ENCODE results near the gene FILIP1L.

Gene FILIP1L

GRCh38 chr3:99883138-99883461, 231.2 kb downstream of the FILIP1L start:
- no peak overlapping the region for H3K4me3 ChIP-seq (ENCODE audit: low read depth, low read length)
- no peaks in the 10 kb centered on the region for H3K79me2 ChIP-seq
- no peak overlapping the region for H2AFZ ChIP-seq
- no peak overlapping the region for H3K9ac ChIP-seq
- no peaks in the 10 kb centered on the region for H3K9me3 ChIP-seq (ENCODE audit: control insufficient read depth, low read length)
- no peaks in the 10 kb centered on the region for H3K27me3 ChIP-seq (ENCODE audit: control insufficient read depth, insufficient read depth, low read length)
- no peak overlapping the region for H3K27ac ChIP-seq
- TF ChIP-seq CTCF (IDR thresholded peaks at IDR 0.05), result no peak
- no peak overlapping the region for H3K4me2 ChIP-seq (ENCODE audit: low read length)
- H3K4me1 ChIP-seq, result peaks cover 8% of the 10 kb centered on the region
- H3K36me3 ChIP-seq (ENCODE audit: control insufficient read depth, insufficient read depth, low read length), result no peaks in the 10 kb centered on the region

DNA sequence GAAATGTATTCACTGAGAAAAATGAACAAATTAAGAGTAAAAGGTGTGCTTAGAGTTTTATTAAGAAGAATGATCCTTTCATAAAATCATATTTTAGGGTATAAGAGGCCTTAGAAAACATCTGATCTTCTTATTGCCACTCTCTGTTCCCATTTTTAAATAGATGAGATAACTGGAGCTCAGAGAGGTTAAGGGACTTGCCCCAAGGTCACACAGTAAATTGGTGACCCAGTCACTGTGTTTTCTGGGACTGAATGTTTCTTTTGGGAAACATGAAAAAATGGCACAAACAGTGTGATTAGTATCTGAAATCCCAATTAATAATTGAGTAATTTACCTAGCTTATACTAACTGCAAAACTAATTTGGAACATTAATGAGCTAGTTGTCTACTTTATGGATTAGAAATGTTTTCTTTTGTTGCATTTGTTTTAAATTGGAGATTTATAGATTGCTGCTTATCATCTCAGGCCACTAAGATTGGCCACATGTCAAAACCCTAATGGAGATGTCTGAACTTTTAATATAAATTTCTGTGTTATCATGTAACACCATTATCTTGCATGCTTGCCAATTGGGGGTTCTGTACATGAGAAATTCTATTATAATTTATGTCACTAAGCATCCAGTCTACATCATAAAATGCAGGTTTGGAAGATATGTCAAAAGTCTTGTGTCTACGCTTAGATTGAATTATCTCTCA, 231.7 kb downstream of the FILIP1L start:
- Histone ChIP-seq H3K9ac (no peak overlapping the region), H3K4me2 (ENCODE audit: low read length) (no peak overlapping the region), H2AFZ (no peak overlapping the region), H3K4me3 (ENCODE audit: low read depth, low read length) (no peak overlapping the region), H3K27ac (no peak overlapping the region), H3K4me1 (peaks cover 8% of the 10 kb centered on the region), H3K36me3 (ENCODE audit: control insufficient read depth, insufficient read depth, low read length) (no peaks in the 10 kb centered on the region), H3K9me3 (ENCODE audit: control insufficient read depth, low read length) (no peaks in the 10 kb centered on the region), H3K27me3 (ENCODE audit: control insufficient read depth, insufficient read depth, low read length) (no peaks in the 10 kb centered on the region), H3K79me2 (no peaks in the 10 kb centered on the region)
- no peak for TF ChIP-seq CTCF (IDR thresholded peaks at IDR 0.05)

DNA sequence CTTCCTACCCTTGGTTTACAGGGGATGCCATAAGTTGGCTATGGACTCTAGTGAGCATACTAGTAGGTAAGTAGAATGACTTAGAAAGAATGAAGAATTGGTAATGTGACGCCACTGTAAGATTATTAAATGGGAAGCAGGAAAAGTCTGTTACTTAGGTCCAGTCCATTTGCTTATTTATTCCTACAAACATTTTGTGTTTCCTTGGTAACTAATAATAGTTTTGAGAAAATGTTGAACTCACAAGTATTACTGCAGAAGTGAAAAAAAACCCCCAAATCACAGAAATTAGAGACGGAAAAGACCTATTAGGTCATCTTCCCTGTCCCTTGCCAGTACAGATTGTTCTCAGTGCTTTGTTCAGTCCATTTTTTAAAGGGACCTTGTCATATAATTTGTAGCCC, 233.2 kb downstream of the FILIP1L start:
- no peaks in the 10 kb centered on the region for H3K36me3 ChIP-seq (ENCODE audit: control insufficient read depth, insufficient read depth, low read length)
- H2AFZ ChIP-seq, result no peak overlapping the region
- H3K4me3 ChIP-seq (ENCODE audit: low read depth, low read length), result no peak overlapping the region
- H3K27ac ChIP-seq, result peak overlapping the region; percentile 73
- no peaks in the 10 kb centered on the region for H3K9me3 ChIP-seq (ENCODE audit: control insufficient read depth, low read length)
- H3K27me3 ChIP-seq (ENCODE audit: control insufficient read depth, insufficient read depth, low read length), result no peaks in the 10 kb centered on the region
- no peak for TF ChIP-seq CTCF (IDR thresholded peaks at IDR 0.05)
- no peak overlapping the region for H3K9ac ChIP-seq
- H3K4me1 ChIP-seq, result peaks cover 8% of the 10 kb centered on the region
- no peaks in the 10 kb centered on the region for H3K79me2 ChIP-seq
- no peak overlapping the region for H3K4me2 ChIP-seq (ENCODE audit: low read length)

DNA sequence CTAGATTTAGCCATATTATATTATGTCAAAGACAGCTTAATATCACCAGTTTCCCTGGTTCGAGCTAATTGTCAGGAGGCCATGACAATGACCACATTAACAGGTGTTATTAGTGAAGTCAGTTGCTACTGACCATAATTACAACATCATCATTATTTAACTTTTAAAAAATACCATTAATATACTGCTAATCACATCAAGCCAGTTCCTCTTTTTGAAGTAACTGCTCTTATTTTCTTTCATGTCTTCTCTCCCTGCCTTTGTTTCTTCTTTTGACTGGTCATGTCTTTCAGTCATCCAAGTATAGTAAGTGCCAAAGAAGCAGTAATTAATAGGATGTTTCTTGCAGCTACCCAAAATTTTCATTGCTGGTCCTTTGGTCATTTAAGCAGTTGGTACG, 235.0 kb downstream of the FILIP1L start:
- no peak overlapping the region for H3K4me3 ChIP-seq (ENCODE audit: low read depth, low read length)
- H3K27ac ChIP-seq, result no peak overlapping the region
- no peak overlapping the region for H3K4me2 ChIP-seq (ENCODE audit: low read length)
- no peak overlapping the region for H3K9ac ChIP-seq
- H3K36me3 ChIP-seq (ENCODE audit: control insufficient read depth, insufficient read depth, low read length), result no peaks in the 10 kb centered on the region
- H3K4me1 ChIP-seq, result peaks cover 8% of the 10 kb centered on the region
- TF ChIP-seq CTCF (IDR thresholded peaks at IDR 0.05), result no peak
- H3K79me2 ChIP-seq, result no peaks in the 10 kb centered on the region
- H2AFZ ChIP-seq, result no peak overlapping the region
- no peaks in the 10 kb centered on the region for H3K9me3 ChIP-seq (ENCODE audit: control insufficient read depth, low read length)
- no peaks in the 10 kb centered on the region for H3K27me3 ChIP-seq (ENCODE audit: control insufficient read depth, insufficient read depth, low read length)

DNA sequence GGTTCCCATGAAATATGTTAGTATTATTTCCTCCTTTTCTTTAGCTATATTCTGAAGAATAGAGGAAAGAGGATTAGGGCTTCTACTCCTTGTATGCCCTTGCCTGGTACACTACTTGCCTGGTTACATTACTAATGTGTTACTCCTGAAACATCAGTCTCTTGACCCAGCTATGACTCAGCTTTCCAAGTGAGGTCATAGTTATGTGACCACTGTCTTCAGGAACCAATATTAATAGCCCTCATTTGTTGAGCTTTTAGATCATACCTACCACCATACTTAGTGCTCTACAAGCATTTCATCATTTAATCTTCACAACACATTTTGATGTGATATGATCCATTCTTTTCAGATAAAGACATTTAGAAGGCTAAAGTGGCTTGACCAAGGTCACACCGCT, 236.3 kb downstream of the FILIP1L start:
- no peaks in the 10 kb centered on the region for H3K36me3 ChIP-seq (ENCODE audit: control insufficient read depth, insufficient read depth, low read length)
- H3K9ac ChIP-seq, result no peak overlapping the region
- peaks cover 8% of the 10 kb centered on the region for H3K4me1 ChIP-seq
- H3K27me3 ChIP-seq (ENCODE audit: control insufficient read depth, insufficient read depth, low read length), result no peaks in the 10 kb centered on the region
- no peak overlapping the region for H3K4me2 ChIP-seq (ENCODE audit: low read length)
- TF ChIP-seq CTCF (IDR thresholded peaks at IDR 0.05), result no peak
- H2AFZ ChIP-seq, result no peak overlapping the region
- no peaks in the 10 kb centered on the region for H3K9me3 ChIP-seq (ENCODE audit: control insufficient read depth, low read length)
- H3K4me3 ChIP-seq (ENCODE audit: low read depth, low read length), result no peak overlapping the region
- no peaks in the 10 kb centered on the region for H3K79me2 ChIP-seq
- peak overlapping the region; percentile 90 for H3K27ac ChIP-seq

Measured in parathyroid adenoma (tissue), 2 donors.